Middle frontal gyrus (tissue), 1 donor: ENCODE data around the gene NEGR1.
"Not testable (repeated sequence)": the region's sequence is repeated elsewhere in the genome, so short reads cannot be mapped to it uniquely, and the experiment has no call there.

Experiments used
- DNase-seq: peaks from one replicate; pipeline ENCODE4 v3.0.0-alpha.2; 2015; ENCODE audit warnings: low spot score; ENCODE audit errors: extremely low spot score

NEGR1 gene

DNA sequence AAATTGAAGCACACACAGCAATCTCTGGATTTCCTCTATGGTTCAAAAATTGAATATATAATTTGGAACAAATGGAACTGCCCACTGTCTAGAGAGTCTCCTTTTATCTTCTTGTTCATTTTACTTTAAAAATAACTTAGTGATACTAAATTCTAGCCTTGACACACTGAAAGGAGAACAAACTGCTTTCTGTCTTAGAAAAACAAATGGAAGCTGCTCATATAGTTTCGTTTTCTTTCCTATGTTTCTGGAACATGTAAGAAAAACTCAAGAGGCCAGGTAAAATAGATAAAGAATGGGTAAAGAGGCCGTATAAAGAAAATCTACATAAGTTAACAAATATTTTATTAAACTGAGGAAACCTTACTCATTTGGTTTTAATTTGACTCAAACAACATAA is 332.7 kb downstream of the NEGR1 start:
- DNase-seq: no peak

DNA sequence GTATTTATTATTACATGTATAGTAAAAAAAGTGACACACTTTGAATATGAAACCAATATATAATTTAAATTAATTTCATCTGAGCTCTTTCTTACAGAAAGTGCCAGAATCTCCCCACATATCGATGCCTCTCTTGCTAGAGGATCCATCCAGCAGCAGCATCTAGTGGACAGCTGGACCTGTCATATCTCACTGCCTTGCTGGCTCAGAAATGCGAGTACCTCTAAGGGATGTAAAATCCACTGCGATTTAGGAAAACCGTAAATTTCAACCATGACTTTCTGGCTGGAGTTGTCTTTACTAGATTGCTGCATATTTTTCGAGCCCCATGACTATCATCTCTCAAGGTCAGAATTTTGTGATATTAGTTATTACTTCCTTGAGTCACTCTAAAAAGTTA is 333.8 kb downstream of the NEGR1 start:
- DNase-seq: no peak

DNA sequence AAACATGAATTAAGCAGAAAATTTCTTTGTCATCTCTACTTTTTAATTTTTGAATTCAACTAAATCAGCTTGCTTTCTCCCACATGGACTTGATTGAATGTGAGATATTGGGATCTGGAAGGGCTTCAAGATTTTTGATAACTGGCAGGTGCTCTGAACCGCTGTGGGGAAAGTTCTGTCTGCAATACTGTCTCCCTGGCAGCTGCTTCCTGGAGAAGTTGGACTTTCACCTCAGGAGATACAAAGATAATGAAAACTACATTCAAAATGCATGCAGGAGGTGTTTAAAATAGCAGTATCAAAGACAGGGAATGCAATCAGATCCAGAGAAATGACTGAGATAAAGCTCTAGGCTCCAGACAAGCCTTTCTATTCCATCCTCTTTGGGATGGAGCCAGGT is 338.3 kb downstream of the NEGR1 start:
- no peak for DNase-seq

DNA sequence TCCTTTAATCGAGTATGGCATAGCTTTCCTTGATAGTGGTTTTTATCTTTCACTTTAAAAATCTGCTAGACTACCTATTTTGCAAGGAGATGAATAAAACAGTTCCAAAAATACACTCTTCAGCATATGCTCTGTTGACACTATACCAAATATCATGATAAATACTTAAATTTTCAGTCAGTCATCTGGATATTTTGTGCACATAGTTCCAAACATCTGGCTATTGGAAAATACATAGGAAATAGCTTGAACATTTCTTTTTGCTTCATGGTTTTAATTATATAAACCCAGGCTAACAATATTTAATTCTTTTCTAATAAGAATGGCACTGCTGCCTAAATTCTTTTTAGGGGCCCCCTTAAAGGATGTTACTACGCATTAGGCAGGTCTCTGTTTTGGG is 342.1 kb downstream of the NEGR1 start:
- no peak for DNase-seq

- no peak for DNase-seq
Measured at GRCh38 chr1:71930511-71930910, 351.8 kb downstream of the NEGR1 start.

DNA sequence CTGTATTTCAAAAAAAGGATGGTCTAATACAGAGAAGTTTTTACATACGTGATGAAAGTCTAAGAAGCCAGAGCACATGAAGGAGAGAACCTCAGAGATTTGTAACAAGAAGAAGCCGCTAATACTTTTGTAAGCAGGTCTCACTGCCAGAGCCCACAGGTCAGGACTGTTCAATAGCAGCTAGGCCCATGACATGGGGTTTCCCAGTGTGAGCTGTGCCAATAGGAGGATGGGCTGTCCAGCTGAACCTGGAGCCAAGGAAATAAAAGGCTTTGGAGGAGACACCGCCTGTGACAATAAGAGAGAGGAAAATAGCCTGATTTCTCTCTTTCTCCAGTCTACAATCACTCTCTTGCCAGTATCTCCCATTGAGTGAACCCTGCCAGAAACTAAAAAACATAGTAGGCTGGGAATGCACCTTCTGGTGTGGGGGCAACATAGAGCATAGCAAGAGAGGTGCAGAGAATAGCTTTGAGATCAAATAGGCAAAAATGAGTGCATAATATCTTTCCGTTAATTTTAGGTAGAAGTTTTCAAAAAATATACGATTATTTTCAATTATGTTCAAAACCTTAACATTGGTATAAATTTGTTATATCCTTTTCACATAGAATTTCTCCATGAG is 360.3 kb downstream of the NEGR1 start:
- DNase-seq: no peak

- DNase-seq: no peak
Measured at GRCh38 chr1:71921204-71921603, 361.1 kb downstream of the NEGR1 start.

GRCh38 chr1:71920556-71920955 is 361.8 kb downstream of the NEGR1 start:
- DNase-seq: no peak

DNA sequence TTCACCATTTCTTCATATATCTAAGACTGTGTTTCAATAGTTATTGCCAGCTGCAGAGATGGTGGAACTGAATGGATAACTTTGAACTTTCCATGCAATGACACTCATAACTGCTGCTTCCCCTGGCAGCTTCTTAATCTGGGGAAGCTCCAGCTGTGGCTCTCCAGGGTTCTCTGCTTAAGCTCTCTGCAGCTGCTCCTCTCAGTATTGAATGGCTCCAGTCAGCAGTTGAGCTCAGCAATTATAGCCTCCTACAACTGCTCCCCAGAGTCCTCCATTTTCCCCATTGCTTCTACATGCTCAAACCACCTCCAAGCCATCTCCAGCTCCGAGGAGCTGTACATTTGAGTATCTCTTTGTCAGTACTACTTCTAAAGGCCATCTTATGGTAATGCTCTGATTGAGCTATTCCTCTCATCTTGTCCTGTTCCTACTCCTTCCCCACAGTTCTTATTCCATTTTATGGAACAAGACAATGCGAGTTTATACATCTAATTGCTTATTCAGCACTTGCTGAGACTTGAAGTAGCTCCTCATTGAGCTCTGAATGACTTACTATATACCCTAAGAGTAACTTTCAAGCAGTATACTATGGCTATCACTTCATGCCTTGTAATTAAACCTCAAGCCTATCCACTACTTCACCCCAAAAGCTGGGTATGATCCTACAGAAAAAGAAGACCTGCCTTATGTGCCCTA is 362.4 kb downstream of the NEGR1 start:
- no peak for DNase-seq

GRCh38 chr1:71918630-71919029 is 363.7 kb downstream of the NEGR1 start:
- DNase-seq: no peak

- no peak for DNase-seq
Measured at GRCh38 chr1:71916894-71917293, 365.4 kb downstream of the NEGR1 start.

GRCh38 chr1:71914626-71915025 is 367.7 kb downstream of the NEGR1 start:
- DNase-seq: no peak

GRCh38 chr1:71908871-71909390 is 373.4 kb downstream of the NEGR1 start:
- no peak for DNase-seq

DNA sequence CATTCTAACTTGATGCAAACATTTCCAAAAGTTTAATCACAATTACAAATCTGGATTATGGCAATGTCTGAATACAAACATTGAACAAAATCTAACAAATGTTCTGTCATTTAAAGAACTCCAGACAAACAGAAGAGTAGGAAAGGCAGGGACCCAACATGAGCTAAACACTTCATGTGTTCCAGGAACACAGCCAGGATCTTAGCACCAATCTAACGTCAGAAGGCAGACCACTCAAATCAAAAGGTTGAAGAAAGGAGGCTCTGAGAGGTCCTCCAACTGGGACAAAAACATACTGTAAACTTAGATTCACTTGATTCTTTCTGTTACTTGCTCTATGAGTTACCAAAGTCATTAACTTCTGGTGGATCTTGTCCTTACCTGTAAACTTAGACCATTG is 374.0 kb downstream of the NEGR1 start:
- no peak for DNase-seq

DNA sequence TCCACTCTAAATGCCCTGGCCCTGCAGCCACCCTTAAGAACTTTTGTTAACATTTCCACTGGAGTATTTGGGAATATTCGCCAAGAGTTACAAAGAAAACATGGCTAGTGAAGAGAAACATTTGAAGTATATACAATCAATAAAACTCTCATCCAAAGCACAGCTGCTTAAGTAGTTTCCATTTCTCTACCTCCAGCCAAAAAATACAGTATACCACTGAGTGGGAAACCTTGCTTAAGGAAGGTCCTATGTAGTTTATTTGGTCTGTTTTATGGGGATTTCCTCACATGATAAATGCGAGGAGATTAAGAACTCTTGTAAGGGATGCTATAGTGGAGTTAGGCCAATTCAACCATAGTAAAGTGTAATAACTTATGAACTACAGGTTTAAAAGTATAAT is 382.5 kb downstream of the NEGR1 start:
- no peak for DNase-seq

- not testable (repeated sequence) for DNase-seq
Measured at GRCh38 chr1:71888166-71888565, 394.2 kb downstream of the NEGR1 start.

DNA sequence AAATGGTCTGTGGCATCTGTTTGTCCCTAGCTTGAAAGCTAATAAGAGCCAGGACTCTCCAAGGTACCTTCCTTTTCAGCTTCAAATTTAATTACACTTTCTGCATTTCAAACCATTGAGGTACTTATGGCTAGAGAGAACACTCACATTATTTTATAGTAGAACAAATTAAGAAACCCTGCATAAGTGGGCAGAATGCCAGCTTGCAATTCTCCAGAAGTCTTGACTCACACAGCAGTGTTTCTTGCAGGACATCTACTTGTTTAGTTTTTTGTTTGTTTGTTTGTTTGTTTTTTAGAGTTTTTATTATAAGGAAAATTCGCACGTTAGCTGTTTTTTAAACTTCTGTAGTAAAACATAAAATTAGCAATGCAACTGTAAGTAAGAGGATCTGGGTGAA is 397.2 kb downstream of the NEGR1 start:
- no peak for DNase-seq

- no peak for DNase-seq
Measured at GRCh38 chr1:71882637-71883036, 399.7 kb downstream of the NEGR1 start.

DNA sequence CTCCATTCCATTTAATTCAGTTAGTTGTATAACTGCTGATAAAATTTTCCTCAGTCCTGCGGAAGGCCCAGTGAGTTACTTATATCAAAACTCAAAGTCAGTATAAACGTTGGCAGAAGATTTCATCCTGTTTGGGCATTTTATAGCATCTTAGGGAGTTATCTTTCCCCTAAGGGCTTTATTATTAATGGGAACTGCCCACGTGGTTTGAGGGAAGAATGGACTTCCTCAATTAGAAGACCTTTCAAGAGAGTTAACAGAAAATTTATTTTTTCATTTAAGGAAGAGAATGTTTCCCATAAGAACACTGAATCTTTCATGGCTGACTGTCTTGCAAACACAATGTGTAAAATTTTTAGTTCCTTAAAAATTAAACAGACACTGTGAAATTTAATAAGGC is 400.1 kb downstream of the NEGR1 start:
- DNase-seq: no peak

DNA sequence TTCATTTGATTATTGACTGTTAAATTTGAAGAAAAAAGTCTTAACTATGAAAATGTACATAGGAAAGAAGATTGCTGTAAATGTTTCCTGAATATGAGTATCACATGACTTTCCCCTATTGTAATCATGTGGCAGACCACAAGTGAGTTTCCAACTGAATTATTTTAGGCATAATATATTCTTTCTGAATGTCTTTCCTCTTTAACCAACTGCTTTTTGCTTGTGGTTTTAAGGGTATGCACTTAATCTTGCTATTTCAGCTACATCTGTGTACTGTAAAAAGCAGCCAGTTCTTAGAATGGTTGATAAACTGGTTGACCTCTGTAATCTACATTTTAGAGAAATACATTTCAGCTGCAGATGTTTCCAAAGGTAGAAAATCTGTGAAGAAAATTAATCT is 400.7 kb downstream of the NEGR1 start:
- DNase-seq: no peak

DNA sequence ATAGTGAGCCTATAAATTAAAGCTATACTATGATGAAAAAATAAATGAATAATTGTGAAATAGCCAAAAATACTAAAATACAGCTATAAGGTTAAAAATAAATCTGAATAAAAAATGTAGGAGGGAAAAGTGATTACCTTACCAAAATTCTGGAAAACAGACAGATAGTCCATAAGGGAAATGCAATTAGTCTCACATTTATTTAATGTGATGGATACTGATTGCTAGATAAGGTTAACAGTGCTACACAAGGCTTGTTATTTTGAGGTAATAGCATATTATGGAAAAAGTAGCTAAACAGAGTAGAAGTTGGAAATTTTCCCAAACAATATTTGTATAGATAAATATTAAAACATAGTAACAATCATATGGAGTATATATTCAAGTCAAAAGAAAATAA is 413.0 kb downstream of the NEGR1 start:
- no peak for DNase-seq

GRCh38 chr1:71862756-71863155 is 419.6 kb downstream of the NEGR1 start:
- DNase-seq: no peak

- no peak for DNase-seq
Measured at GRCh38 chr1:71861022-71861421, 421.3 kb downstream of the NEGR1 start.
